ENCODE results near the gene MRGPRD.

MRGPRD gene

DNA sequence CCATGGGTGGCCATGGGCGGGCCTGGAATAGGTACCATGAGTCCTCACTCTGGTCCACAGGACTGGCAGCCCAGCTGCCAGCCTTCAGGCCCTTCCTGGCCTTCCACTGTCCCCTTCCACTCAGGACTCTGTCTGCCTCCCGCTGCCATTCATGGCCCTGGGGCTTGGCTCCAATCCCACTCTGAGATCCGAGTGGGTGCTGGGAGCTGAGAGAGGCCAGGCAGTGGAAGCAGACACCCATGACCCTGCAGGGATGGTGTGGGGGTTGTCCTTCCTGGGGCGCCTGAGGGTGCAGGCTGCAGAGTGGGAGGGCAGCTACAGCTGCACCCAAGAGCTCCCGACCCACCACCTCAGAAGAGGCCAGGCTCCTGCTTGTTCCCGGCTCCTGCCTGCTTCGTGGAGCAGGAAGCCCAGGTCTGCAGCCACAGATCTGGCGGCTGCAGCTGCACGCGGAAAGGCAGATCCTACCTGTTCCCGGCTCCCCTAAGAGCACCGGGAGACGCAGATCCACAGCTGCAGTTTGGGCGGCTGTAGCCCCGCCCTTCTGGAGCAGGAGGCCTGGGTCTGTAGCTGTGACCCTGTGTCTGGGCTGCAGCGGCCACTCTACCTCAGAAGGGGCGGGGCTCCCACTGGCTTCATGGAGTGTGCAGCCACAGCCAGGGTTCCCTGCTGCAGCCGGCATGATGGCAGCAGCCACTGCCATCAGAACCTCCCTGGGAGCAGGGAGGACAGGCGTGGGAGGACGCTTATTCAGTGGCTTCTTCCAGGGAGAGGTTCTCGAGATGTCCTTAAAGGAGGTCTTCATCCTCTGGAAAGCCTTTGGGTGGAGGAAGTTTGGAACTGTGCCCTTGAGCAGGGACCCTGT, 49.6 kb downstream of the MRGPRD start:
- DNase-seq (ENCODE audit: low spot score), result no peak

Data from Ammon's horn (tissue), 1 donor.